Left ventricle myocardium inferior (tissue), 1 donor: ENCODE data around the gene ANTXR1. TPM values are rescaled to one million over a fixed set of nuclear protein-coding genes. Genes with fewer than 3 reads are reported as not detected.

Source experiments
- DNase-seq: peaks from one replicate; pipeline ENCODE4 v3.0.0-alpha.2; 2020
- H3K27ac ChIP-seq: fragments of 200-600 bp; replicated peaks from 2 replicates; pipeline ENCODE4 v1.8.0; 2021
- H3K27me3 ChIP-seq: fragments of 200-600 bp; 2 replicates; pipeline ENCODE4 v1.8.0; 2021; ENCODE audit warnings: low read depth
- H3K36me3 ChIP-seq: fragments of 200-600 bp; 2 replicates; pipeline ENCODE4 v1.8.0; 2021
- H3K4me1 ChIP-seq: fragments of 200-600 bp; 2 replicates; pipeline ENCODE4 v1.8.0; 2021
- H3K4me3 ChIP-seq: fragments of 200-600 bp; 2 replicates; pipeline ENCODE4 v1.8.0; 2021; ENCODE audit warnings: mild to moderate bottlenecking, moderate library complexity
- H3K9me3 ChIP-seq: fragments of 200-600 bp; replicated peaks from 2 replicates; pipeline ENCODE4 v1.8.0; 2021
- intact Hi-C: fragments of 100-400 bp; cut with micrococcal nuclease; formaldehyde crosslinking; loops from one replicate; pipeline ENCODE4 v1.11.0; 2022
- total RNA-seq: library from RNA; stranded (reverse); fragmentation: NEBNext Ultra II Directional; extraction: Animal tissue kit (Norgen Biotek cat#: 25700); gene quantifications from one replicate; pipeline ENCODE4 v1.2.1, GENCODE V29; 2021
- TF ChIP-seq, protein P1 (sequence below): fragments of 200-600 bp; IDR thresholded peaks from 2 replicates; pipeline ENCODE4 v1.8.0; 2021; ENCODE audit warnings: antibody characterized with exemption, mild to moderate bottlenecking, borderline replicate concordance
- donor health status: DM: no; HTN: yes; CAD: no; lungs with severe emphysema.

Gene ANTXR1
- total RNA-seq, 1 donor from 2014 or later = 23.3 TPM

DNA sequence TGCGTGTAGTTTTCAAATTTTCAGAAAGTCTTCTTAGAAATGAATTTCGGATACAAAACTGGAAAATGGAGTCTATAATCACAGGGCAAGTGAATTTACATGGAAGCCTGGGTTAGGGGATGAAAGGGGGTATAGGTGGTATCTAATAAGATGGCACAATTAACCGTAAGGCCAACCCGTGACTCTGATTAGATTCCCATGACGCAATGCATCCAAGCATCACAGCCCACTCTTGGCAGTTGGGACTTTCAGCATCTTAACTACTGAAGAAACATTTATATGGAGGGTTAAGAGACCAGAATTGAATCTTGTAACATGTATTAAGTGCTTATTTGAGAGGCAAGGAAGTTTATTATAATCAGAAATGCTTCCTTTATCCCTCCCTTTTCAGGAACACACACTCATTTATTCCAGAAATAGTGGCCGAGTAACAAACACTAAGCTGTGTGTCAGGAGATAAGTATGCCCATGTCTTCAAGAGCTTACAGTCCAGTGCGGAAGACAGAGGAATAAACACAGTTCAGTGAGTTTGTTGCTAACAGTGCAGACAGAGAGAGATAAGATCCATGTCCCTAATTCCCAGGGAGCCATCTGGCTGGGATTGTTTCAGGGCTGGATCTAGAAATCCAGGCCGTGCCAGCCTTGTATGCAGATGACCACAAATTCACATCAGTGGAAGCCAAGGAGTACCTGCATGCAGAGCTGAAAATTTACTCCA, 151.2 kb downstream of the ANTXR1 start:
- Histone ChIP-seq H3K27ac (peak overlapping the region; percentile 28), H3K4me1 (peaks cover 79% of the 10 kb centered on the region)
- intact Hi-C loops = no loop called here

GRCh38 chr2:69165091-69165880, 152.3 kb downstream of the ANTXR1 start:
- Histone ChIP-seq H3K27me3 (no peaks in the 10 kb centered on the region), H3K4me3 (no peak overlapping the region), H3K27ac (peak overlapping the region; percentile 28), H3K4me1 (peaks cover 70% of the 10 kb centered on the region), H3K36me3 (no peaks in the 10 kb centered on the region), H3K9me3 (no peaks in the 10 kb centered on the region)
- DNase-seq = no peak
- intact Hi-C loops = no loop called here
- TF ChIP-seq, protein P1, sequence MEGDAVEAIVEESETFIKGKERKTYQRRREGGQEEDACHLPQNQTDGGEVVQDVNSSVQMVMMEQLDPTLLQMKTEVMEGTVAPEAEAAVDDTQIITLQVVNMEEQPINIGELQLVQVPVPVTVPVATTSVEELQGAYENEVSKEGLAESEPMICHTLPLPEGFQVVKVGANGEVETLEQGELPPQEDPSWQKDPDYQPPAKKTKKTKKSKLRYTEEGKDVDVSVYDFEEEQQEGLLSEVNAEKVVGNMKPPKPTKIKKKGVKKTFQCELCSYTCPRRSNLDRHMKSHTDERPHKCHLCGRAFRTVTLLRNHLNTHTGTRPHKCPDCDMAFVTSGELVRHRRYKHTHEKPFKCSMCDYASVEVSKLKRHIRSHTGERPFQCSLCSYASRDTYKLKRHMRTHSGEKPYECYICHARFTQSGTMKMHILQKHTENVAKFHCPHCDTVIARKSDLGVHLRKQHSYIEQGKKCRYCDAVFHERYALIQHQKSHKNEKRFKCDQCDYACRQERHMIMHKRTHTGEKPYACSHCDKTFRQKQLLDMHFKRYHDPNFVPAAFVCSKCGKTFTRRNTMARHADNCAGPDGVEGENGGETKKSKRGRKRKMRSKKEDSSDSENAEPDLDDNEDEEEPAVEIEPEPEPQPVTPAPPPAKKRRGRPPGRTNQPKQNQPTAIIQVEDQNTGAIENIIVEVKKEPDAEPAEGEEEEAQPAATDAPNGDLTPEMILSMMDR = no peak

More for the DNA sequence above, 151.2 kb downstream of the ANTXR1 start:
- Histone ChIP-seq H3K27me3 (no peaks in the 10 kb centered on the region), H3K36me3 (no peaks in the 10 kb centered on the region), H3K9me3 (no peaks in the 10 kb centered on the region), H3K4me3 (no peak overlapping the region)
- DNase-seq = no peak
- TF ChIP-seq, protein P1 = no peak

GRCh38 chr2:69166465-69166811, 153.5 kb downstream of the ANTXR1 start:
- TF ChIP-seq, protein P1 = no peak

DNA sequence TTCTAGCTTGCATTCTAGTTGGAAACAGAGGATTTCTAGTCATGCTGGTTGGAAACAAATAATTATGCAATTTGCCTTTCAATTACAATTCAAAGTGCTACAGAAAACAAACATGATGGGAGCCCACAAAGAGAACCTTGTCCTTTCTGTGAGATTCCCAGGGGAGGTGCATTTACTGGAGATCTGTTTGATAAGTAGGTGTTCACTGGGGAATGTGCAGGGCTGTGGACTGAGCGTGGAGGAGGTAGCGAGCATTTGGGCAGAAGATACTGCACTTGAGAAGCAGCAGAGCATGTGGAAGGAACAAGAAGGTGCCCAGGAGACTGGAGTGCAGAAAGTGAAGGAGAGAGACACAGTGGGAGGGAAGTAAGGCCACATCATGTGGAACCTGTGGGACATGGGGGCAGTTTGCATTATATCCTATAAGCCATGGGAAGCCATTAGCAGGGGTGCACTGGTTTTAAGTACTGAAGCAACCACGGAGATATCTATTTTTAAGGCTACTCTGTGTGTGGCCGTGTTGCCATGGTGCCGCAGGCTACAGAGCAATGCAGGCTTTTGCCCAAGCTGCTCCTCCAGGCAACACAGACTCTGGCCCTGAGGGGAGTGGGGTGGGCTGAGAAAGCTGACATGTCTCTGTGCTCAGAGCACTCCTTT, 154.0 kb downstream of the ANTXR1 start:
- TF ChIP-seq, protein P1 = no peak
- DNase-seq = no peak
- H3K27me3 ChIP-seq = no peaks in the 10 kb centered on the region
- no peak overlapping the region for H3K4me3 ChIP-seq
- H3K27ac ChIP-seq = no peak overlapping the region
- H3K4me1 ChIP-seq = peaks cover 55% of the 10 kb centered on the region
- H3K9me3 ChIP-seq = no peaks in the 10 kb centered on the region
- intact Hi-C loops = no loop called here
- H3K36me3 ChIP-seq = no peaks in the 10 kb centered on the region

More at GRCh38 chr2:69166465-69166811, 153.5 kb downstream of the ANTXR1 start:
- H3K4me3 ChIP-seq = no peak overlapping the region
- H3K9me3 ChIP-seq = no peaks in the 10 kb centered on the region
- intact Hi-C loops = no loop called here
- H3K4me1 ChIP-seq = peaks cover 60% of the 10 kb centered on the region
- no peak overlapping the region for H3K27ac ChIP-seq
- H3K36me3 ChIP-seq = no peaks in the 10 kb centered on the region
- no peaks in the 10 kb centered on the region for H3K27me3 ChIP-seq
- no peak for DNase-seq

DNA sequence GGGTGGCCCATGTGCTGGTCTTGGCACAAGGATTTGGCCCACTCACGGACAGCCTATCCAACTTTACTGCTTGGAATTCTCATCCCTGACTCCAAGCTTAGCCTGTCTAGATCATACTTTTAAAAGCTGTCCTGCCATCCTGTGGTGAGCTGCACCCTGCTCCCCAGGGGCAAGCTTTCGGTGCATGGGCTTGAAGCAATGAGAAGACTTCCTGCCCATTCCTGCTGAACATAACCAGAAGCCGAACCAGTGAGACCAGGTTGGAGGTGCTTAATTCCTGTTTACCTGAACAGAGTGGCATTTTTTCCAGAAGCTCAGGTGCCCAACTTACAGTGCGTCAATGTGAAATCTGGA, 154.5 kb downstream of the ANTXR1 start:
- no peak for DNase-seq
- H3K36me3 ChIP-seq = no peaks in the 10 kb centered on the region
- peaks cover 50% of the 10 kb centered on the region for H3K4me1 ChIP-seq
- TF ChIP-seq, protein P1 = no peak
- H3K27me3 ChIP-seq = no peaks in the 10 kb centered on the region
- H3K9me3 ChIP-seq = no peaks in the 10 kb centered on the region
- no peak overlapping the region for H3K27ac ChIP-seq
- H3K4me3 ChIP-seq = no peak overlapping the region
- intact Hi-C loops = no loop called here
